Activated CD4-positive, alpha-beta memory T cell treated with anti-CD3 and anti-CD28 coated beads for 36 hours (primary cell): ENCODE measurements around the gene MTA2. TPM values are rescaled to one million over a fixed set of nuclear protein-coding genes. Genes with fewer than 3 reads are reported as not detected.
"Not testable (repeated sequence)": the region's sequence is repeated elsewhere in the genome, so short reads cannot be mapped to it uniquely, and the experiment has no call there.

Experiments
- CTCF ChIA-PET: fragments of 350-600 bp; sonication (Branson Sonifier 250); formaldehyde crosslinking; loops from one replicate; lab custom pipeline; 2021; ENCODE audit warnings: antibody characterized with exemption, inconsistent platforms; lab: Charles Lee
- POLR2A ChIA-PET: fragments of 350-600 bp; sonication (Branson Sonifier 250); formaldehyde crosslinking; loops from one replicate; lab custom pipeline; 2021; ENCODE audit warnings: antibody characterized with exemption; lab: Charles Lee
- DNase-seq: peaks from one replicate; pipeline ENCODE4 v3.0.0-alpha.2; 2020
- H3K27ac Mint-ChIP-seq: one replicate; pipeline ENCODE4 v1.8.0; 2021; ENCODE audit warnings: mixed read lengths
- H3K27me3 Mint-ChIP-seq: one replicate; pipeline ENCODE4 v1.8.0; 2021; ENCODE audit warnings: mixed read lengths
- H3K36me3 Mint-ChIP-seq: one replicate; pipeline ENCODE4 v1.8.0; 2021; ENCODE audit warnings: mixed read lengths
- H3K4me1 Mint-ChIP-seq: one replicate; pipeline ENCODE4 v1.8.0; 2021; ENCODE audit warnings: low read depth, mixed read lengths
- H3K4me3 Mint-ChIP-seq: one replicate; pipeline ENCODE4 v1.8.0; 2021; ENCODE audit warnings: mild to moderate bottlenecking, mixed read lengths
- H3K9me3 Mint-ChIP-seq: one replicate; pipeline ENCODE4 v1.8.0; 2021; ENCODE audit warnings: mixed read lengths
- intact Hi-C: fragments of 100-400 bp; cut with micrococcal nuclease; formaldehyde crosslinking; loops from one replicate; pipeline ENCODE4 v1.15.1; 2023
- total RNA-seq, 2 experiments: library from RNA; stranded (reverse); gene quantifications; one replicate each; pipeline ENCODE4 v1.2.3, GENCODE V29; 2021

Gene MTA2
- total RNA-seq, 2 experiments from 2014 or later: 166 to 167 TPM

DNA sequence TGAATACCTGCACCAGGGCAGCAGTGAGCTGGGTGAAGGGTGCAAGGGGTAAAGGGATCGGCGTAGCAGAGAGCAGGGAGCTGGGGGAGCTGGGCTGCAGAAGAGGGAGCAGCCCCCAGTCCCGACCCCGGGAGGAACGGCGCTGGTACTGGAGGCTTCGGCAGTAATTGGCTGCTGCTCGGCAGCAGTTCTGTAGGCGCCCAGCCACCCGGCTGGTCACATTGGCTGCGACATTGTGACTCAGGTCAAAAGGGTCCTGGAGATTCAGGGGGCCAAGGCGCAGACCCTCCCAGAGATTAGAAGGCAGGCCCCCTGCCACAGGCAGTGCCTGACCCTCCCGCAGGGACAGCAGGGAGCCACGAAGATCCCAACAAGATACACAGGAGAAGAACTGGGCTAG, 25.8 kb downstream of the MTA2 start:
- peaks cover 41% of the 10 kb centered on the region for H3K36me3 Mint-ChIP-seq
- no peaks in the 10 kb centered on the region for H3K27me3 Mint-ChIP-seq
- CTCF ChIA-PET: interaction anchor here (0.6 to 2.3 kb wide), 4 partner anchors 16 to 151 kb away, joined by 3 to 17 read pairs (median 10); partner anchors contain the start of gene TUT1
- H3K27ac Mint-ChIP-seq: peak overlapping the region; percentile 82
- peak overlapping the region; percentile 93 for H3K4me3 Mint-ChIP-seq
- DNase-seq: no peak
- POLR2A ChIA-PET: interaction anchor here (1.3 to 3.3 kb wide), 2 partner anchors 10 to 16 kb away, joined by 4 to 33 read pairs; partner anchors contain the start of gene TUT1
- peaks cover 36% of the 10 kb centered on the region for H3K4me1 Mint-ChIP-seq
- H3K9me3 Mint-ChIP-seq: no peaks in the 10 kb centered on the region
- intact Hi-C loops: no loop called here

DNA sequence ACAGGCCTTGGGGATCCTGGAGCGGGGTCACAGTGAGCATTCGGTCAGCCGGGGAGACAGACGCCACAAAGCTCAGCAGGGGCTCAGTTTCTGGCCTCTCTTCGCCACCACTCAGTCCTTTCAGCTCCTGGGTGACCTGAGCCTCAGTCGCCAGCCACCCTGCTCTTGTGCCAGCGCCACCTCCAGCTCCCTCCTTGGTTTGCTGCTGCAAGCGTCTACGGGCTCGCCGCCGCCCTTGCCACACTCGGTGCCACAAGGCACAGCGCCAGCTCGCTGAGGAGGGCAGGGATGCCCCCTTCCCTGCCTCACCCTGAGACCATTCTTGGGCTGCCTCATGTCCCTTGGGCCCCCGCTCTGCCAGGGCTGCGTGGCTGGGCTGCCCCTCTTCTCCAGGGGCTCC, 26.5 kb downstream of the MTA2 start:
- Mint-ChIP-seq H3K36me3 (peaks cover 45% of the 10 kb centered on the region), H3K27ac (peak overlapping the region; percentile 96), H3K4me3 (peak overlapping the region; percentile 93), H3K4me1 (peaks cover 42% of the 10 kb centered on the region), H3K27me3 (no peaks in the 10 kb centered on the region), H3K9me3 (no peaks in the 10 kb centered on the region)
- DNase-seq: no peak
- intact Hi-C loops: no loop called here
- POLR2A ChIA-PET: interaction anchor here (0.7 to 3.3 kb wide), 10 partner anchors 11 to 266 kb away, joined by 3 to 33 read pairs (median 6); partner anchors contain the start of genes INTS5, LBHD1, TUT1 and UQCC3
- CTCF ChIA-PET: interaction anchor here (0.9 to 4.4 kb wide), 5 partner anchors 16 to 150 kb away, joined by 3 to 30 read pairs (median 15); partner anchors contain the start of gene TUT1

DNA sequence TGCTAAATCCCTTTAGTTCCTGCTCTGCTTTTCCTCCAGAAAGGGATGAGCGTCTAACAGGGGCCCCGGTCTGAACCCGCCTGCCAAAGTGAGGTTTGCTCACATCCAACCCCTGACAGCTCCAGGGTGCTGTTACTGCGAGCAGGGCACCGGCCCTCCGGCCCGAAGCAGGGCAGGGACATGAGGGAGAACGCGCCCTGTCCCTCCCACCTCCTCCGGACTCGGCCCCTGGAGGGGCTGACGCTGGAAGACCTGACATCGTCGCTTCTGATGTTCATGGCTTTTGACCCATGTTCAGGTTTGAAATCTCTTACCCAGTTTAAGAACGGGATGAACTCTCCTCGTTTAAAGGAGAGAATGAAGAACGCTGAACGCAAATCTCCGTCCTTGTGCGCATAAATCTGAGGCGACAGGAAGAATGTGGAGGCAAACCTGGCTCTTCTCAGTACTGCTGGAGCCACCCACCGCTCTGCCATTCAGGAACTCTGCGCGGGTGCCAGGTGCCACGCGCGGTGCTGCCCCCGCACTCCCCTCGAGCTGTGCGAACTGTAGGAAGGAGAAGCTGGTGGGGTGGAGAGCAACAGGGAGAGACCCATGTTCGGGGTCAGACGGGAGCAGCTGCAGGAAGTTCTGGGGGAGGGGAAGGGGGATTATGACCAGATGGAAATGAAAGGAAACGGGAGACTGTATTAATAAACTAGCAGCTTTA, 27.1 kb downstream of the MTA2 start:
- POLR2A ChIA-PET: interaction anchor here (0.6 to 3.3 kb wide), 26 partner anchors 9 to 267 kb away, joined by 3 to 33 read pairs (median 4); partner anchors contain the start of genes B3GAT3, C11orf98, CSKMT and GANAB
- CTCF ChIA-PET: interaction anchor here (0.8 to 4.4 kb wide), 12 partner anchors 17 to 237 kb away, joined by 3 to 30 read pairs (median 4); partner anchors contain the start of genes ASRGL1, B3GAT3 and TUT1
- Mint-ChIP-seq H3K36me3 (peaks cover 50% of the 10 kb centered on the region), H3K27ac (peak overlapping the region; percentile 96), H3K4me3 (peak overlapping the region; percentile 93), H3K9me3 (no peaks in the 10 kb centered on the region), H3K27me3 (no peaks in the 10 kb centered on the region), H3K4me1 (peaks cover 47% of the 10 kb centered on the region)
- intact Hi-C loops: loop anchor here (1.0 kb wide), 3 partner anchors 17 to 48 kb away; partner anchors contain the start of gene TUT1
- no peak for DNase-seq

DNA sequence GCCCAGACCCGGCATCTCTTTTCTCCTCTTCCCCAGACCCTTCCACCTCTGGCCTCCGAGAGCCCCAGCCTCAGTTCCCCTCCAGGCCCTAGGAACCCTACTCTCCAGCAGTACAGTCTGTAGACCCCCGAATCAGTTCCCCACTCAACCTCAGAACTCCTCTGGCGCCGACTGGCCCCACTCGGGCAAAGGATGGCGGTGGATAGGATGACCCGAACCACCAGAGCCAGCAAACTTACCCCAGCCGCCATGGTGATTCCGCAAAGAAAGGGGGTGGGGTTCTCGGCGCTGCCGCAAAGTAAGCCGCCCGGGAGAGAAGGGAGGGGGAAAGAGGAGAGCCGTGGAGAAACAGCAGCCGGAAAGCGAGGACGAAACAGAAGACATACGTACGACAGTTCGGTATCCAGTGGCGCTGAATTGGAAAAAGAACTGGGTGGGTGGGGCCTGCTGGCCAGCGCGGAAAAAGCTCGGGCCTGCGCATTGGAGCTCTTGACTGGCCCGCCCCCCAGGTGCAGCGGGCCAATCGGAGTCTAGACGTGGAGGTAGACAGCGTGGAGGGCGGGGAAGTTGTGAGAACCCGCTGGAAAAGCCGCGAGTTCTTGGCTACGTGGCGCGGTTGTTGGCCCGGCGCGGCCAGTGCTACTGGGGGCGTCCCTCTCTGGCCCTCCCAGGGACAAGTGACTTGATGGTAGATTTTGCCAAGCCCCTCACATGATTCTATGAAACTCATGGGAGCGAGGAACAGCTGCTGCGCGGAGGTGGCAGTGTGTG, 27.9 kb downstream of the MTA2 start, which contains the start of gene EEF1G:
TSS of gene EEF1G (minus strand) at position 300 of the 771 bp plus-strand sequence. CDS start at position 251, 49 bp downstream.
- H3K4me1 Mint-ChIP-seq: peaks cover 50% of the 10 kb centered on the region
- H3K9me3 Mint-ChIP-seq: no peaks in the 10 kb centered on the region
- H3K4me3 Mint-ChIP-seq: peak within 1 kb of the TSS; percentile 93
- DNase-seq: peak; percentile 99
- ChIA-PET CTCF (interaction anchor here (0.6 to 4.4 kb wide), 12 partner anchors 16 to 236 kb away, joined by 3 to 30 read pairs (median 4); partner anchors contain the start of genes ASRGL1, B3GAT3 and TUT1), POLR2A (interaction anchor here (0.6 to 3.3 kb wide), 24 partner anchors 10 to 268 kb away, joined by 3 to 33 read pairs (median 5); partner anchors contain the start of genes B3GAT3, C11orf98, CSKMT and GANAB)
- peak within 1 kb of the TSS; percentile 96 for H3K27ac Mint-ChIP-seq
- intact Hi-C loops: loop anchor here (1.0 to 2.0 kb wide), 5 partner anchors 13 to 49 kb away; partner anchors contain the start of gene TUT1
- H3K27me3 Mint-ChIP-seq: no peaks in the 10 kb centered on the region
- peaks cover 52% of the 10 kb centered on the region for H3K36me3 Mint-ChIP-seq

DNA sequence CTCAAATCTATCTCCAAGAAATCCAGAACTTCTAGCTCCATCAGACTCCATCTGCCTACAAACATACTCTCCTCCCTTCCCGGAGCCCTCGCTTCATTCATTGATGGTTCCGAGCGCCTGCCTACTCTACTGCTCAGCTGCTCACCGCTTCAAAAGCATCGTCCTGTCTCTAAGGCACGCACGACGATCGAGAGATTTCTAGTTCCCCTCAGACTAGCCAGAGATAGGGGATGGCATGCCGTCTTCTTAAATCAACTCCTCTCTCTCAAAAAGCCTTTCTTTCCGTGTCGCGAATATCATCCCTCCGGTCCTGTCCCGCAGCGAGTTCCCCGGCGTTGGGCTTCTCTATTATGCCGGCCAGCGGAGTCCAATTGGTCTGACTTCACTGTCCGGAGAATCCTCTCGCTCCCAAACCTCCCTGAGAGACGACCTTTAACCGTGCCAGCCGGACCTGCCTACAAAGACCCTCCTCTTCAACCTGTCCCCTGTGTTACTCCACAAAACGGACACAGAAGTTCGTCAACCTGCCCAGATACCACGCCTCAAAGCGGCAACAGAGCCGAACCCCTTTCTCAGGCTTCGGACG, 28.6 kb downstream of the MTA2 start:
- peaks cover 53% of the 10 kb centered on the region for H3K36me3 Mint-ChIP-seq
- CTCF ChIA-PET: interaction anchor here (0.6 to 4.4 kb wide), 16 partner anchors 13 to 235 kb away, joined by 3 to 30 read pairs (median 4); partner anchors contain the start of genes ASRGL1, B3GAT3 and TUT1
- H3K4me3 Mint-ChIP-seq: peak overlapping the region; percentile 93
- POLR2A ChIA-PET: interaction anchor here (1.0 to 3.3 kb wide), 16 partner anchors 13 to 268 kb away, joined by 3 to 33 read pairs (median 6); partner anchors contain the start of genes B3GAT3, C11orf98, CSKMT and HNRNPUL2
- intact Hi-C loops: loop anchor here (1.0 to 2.0 kb wide), 2 partner anchors 13 to 16 kb away; no protein-coding TSS in a partner anchor
- no peaks in the 10 kb centered on the region for H3K9me3 Mint-ChIP-seq
- peak; percentile 40 for DNase-seq
- no peaks in the 10 kb centered on the region for H3K27me3 Mint-ChIP-seq
- peaks cover 56% of the 10 kb centered on the region for H3K4me1 Mint-ChIP-seq
- H3K27ac Mint-ChIP-seq: peak overlapping the region; percentile 96

DNA sequence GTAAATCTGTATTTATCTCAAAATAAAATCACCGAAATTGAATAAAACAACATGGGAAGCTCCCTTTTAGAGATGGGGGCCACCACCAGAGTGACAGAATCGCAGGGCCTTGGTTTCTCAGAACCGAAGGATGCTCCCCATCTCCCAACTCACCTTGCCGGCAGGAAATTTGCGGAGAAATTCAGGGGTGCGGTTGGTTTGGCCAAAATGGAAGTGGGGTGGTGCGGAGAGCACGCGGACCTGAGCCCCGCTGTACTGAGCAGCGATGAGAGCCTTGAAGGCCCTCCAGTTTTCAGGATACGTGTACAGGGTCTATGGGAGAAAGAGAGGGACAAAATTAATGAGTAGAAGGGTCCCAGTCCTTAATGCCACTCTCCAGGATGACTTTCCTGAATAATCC, 29.2 kb downstream of the MTA2 start:
- ChIA-PET CTCF (interaction anchor here (0.9 to 4.4 kb wide), 7 partner anchors 12 to 178 kb away, joined by 3 to 30 read pairs (median 5); partner anchors contain the start of gene TUT1), POLR2A (interaction anchor here (0.6 to 1.1 kb wide), 4 partner anchors 12 to 77 kb away, joined by 3 to 4 read pairs (median 3); no protein-coding TSS in a partner anchor)
- H3K27ac Mint-ChIP-seq: peak overlapping the region; percentile 96
- H3K27me3 Mint-ChIP-seq: no peaks in the 10 kb centered on the region
- peaks cover 54% of the 10 kb centered on the region for H3K36me3 Mint-ChIP-seq
- H3K4me3 Mint-ChIP-seq: peak overlapping the region; percentile 93
- no peak for DNase-seq
- H3K9me3 Mint-ChIP-seq: no peaks in the 10 kb centered on the region
- peaks cover 58% of the 10 kb centered on the region for H3K4me1 Mint-ChIP-seq
- intact Hi-C loops: loop anchor here (2.0 kb wide), 1 partner anchor 16 kb away; no protein-coding TSS in a partner anchor

DNA sequence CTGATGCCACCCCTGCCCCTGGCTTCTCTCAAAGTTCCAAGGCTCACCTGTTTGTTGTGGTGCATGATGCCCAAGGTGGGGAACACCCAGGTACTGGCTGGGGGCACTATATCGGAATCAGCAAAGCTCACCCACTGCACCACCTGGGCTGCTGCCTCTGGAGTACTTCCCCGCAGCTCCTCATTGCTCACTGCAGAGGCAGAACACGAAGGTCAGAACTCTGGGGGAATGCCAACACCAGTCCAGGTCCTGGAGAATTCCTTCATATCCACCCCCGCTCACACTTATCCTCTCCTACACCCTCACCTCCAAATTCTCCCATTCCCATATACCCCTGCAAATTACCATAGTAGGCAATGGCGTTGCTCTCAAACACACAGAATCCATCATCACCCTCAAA, 30.2 kb downstream of the MTA2 start:
- ChIA-PET POLR2A (interaction anchor here (1.2 kb wide), 1 partner anchor 11 kb away, joined by 3 read pairs; no protein-coding TSS in a partner anchor), CTCF (interaction anchor here (1.7 to 4.4 kb wide), 4 partner anchors 11 to 177 kb away, joined by 5 to 30 read pairs (median 6); no protein-coding TSS in a partner anchor)
- DNase-seq, intact Hi-C loops, H3K27me3 Mint-ChIP-seq, H3K9me3 Mint-ChIP-seq: not testable (repeated sequence)
- H3K4me3 Mint-ChIP-seq: peak overlapping the region; percentile 93
- peaks cover 67% of the 10 kb centered on the region for H3K4me1 Mint-ChIP-seq
- peak overlapping the region; percentile 96 for H3K27ac Mint-ChIP-seq
- H3K36me3 Mint-ChIP-seq: peaks cover 62% of the 10 kb centered on the region

DNA sequence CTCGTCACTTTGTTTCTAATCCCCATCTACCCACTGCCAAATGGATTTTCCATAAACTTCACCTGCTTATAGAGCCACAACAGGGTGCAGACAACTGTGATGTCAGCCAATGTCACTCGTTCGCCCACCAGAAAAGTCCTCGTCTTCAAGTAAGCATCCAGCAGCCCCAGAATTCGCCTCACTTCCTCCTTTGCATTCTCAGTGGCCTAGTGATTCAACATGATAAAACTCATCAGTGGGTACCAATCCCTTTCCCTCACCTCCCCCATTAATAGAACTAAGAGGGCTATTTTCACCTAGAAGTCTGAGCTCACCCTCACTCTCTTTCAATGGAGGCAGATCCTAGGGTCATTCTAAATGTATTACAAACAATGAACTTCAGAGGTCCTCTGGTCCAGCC, 30.8 kb downstream of the MTA2 start:
- Mint-ChIP-seq H3K36me3 (peaks cover 68% of the 10 kb centered on the region), H3K4me3 (peak overlapping the region; percentile 93), H3K27ac (peak overlapping the region; percentile 96), H3K4me1 (peaks cover 73% of the 10 kb centered on the region)
- H3K9me3 Mint-ChIP-seq, DNase-seq, intact Hi-C loops, H3K27me3 Mint-ChIP-seq: not testable (repeated sequence)
- CTCF ChIA-PET: interaction anchor here (1.4 to 2.1 kb wide), 4 partner anchors 10 to 176 kb away, joined by 6 to 14 read pairs (median 6); no protein-coding TSS in a partner anchor
- POLR2A ChIA-PET: interaction anchor here (1.2 to 1.6 kb wide), 2 partner anchors 10 to 26 kb away, joined by 3 to 7 read pairs; no protein-coding TSS in a partner anchor

DNA sequence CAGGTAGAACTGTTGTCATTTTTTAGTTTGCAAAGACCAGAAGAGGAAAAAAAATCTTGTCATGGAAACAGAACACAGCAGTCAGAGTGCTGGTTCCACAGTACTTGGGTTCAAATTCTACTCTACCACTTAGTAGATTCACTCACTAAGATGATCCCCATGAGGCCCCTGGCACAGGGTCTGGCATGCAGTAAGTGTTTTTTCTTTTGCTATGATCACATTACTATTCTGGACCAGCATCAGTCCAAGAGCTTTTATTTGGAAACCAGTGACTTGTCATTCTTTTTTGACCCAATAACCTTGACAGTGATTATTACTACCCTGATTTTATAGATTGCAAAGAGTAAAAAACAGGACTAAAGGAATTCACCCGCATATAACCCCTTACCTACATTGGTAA, 32.1 kb downstream of the MTA2 start:
- H3K9me3 Mint-ChIP-seq: no peaks in the 10 kb centered on the region
- peaks cover 67% of the 10 kb centered on the region for H3K4me1 Mint-ChIP-seq
- no peaks in the 10 kb centered on the region for H3K27me3 Mint-ChIP-seq
- peak overlapping the region; percentile 31 for H3K27ac Mint-ChIP-seq
- ChIA-PET CTCF (interaction anchor here (0.9 to 2.1 kb wide), 4 partner anchors 9 to 175 kb away, joined by 3 to 14 read pairs (median 6); no protein-coding TSS in a partner anchor), POLR2A (interaction anchor here (0.6 to 1.6 kb wide), 2 partner anchors 24 to 288 kb away, joined by 3 to 7 read pairs; no protein-coding TSS in a partner anchor)
- peaks cover 76% of the 10 kb centered on the region for H3K36me3 Mint-ChIP-seq
- intact Hi-C loops: no loop called here
- DNase-seq: no peak
- H3K4me3 Mint-ChIP-seq: no peak overlapping the region

DNA sequence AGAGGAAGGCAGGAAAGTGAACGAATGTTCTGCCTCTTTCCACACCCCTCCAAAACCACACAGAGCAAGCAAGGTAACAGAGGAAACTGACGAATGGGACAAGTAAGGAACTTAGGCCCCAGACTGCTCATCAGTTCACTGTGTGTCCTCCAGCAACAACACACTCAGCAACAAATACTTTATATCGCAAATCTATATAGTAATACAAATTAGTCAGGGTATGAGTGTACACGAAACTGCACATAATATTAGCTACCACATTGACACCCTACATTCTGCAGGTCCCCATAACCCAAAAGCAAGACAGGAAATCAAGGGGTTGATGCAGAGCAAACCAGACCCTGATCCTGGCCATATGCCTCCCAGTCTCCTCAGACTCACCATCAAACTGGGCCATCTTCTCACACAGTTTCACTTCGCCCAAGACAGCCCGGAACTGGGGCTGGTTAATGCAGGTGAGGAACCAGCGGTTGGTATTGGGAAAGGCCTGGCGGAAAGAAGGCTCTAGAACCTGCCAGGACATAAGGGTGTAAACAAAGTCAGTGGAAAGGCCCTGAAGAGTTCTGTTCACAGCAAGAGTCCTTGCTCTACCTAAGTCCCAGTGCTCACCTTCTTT, 34.5 kb downstream of the MTA2 start:
- ChIA-PET POLR2A (interaction anchor here (0.6 to 1.9 kb wide), 2 partner anchors 10 to 59 kb away, joined by 4 to 10 read pairs; no protein-coding TSS in a partner anchor), CTCF (interaction anchor here (0.6 to 3.2 kb wide), 7 partner anchors 9 to 558 kb away, joined by 3 to 19 read pairs (median 3); no protein-coding TSS in a partner anchor)
- Mint-ChIP-seq H3K36me3 (peaks cover 63% of the 10 kb centered on the region), H3K27me3 (no peaks in the 10 kb centered on the region), H3K4me3 (no peak overlapping the region), H3K27ac (peak overlapping the region; percentile 85), H3K4me1 (peaks cover 62% of the 10 kb centered on the region), H3K9me3 (no peaks in the 10 kb centered on the region)
- intact Hi-C loops: no loop called here
- DNase-seq: no peak
